Glutamatergic neuron (in vitro differentiated cells): ENCODE data around the gene MSH5. TPM values are rescaled to one million over a fixed set of nuclear protein-coding genes. Genes with fewer than 3 reads are reported as not detected.

ENCODE experiments used
- DNase-seq: peaks from one replicate; pipeline ENCODE4 v3.0.0; 2022
- H3K27ac Mint-ChIP-seq: one replicate; pipeline ENCODE4 v1.8.0; 2020; ENCODE audit warnings: mild to moderate bottlenecking, mixed read lengths, inconsistent platforms; ENCODE audit not compliant: unreplicated experiment
- H3K27me3 Mint-ChIP-seq: one replicate; pipeline ENCODE4 v1.8.0; 2020; ENCODE audit warnings: mild to moderate bottlenecking, moderate library complexity, mixed read lengths, inconsistent platforms; ENCODE audit not compliant: unreplicated experiment
- H3K36me3 Mint-ChIP-seq: one replicate; pipeline ENCODE4 v1.8.0; 2020; ENCODE audit warnings: mild to moderate bottlenecking, mixed read lengths, inconsistent platforms; ENCODE audit not compliant: unreplicated experiment
- H3K4me1 Mint-ChIP-seq: one replicate; pipeline ENCODE4 v1.8.0; 2020; ENCODE audit warnings: mild to moderate bottlenecking, low read depth, mixed read lengths, inconsistent platforms; ENCODE audit not compliant: unreplicated experiment
- H3K4me3 Mint-ChIP-seq: one replicate; pipeline ENCODE4 v1.8.0; 2020; ENCODE audit warnings: mild to moderate bottlenecking, mixed read lengths, inconsistent platforms; ENCODE audit not compliant: unreplicated experiment
- H3K9me3 Mint-ChIP-seq: one replicate; pipeline ENCODE4 v1.8.0; 2020; ENCODE audit warnings: mild to moderate bottlenecking, moderate library complexity, mixed read lengths, inconsistent platforms; ENCODE audit not compliant: unreplicated experiment
- total RNA-seq: library from RNA; stranded (reverse); fragmentation: NEBNext Ultra II Directional; extraction: Animal tissue kit (Norgen Biotek cat#: 25700); gene quantifications from one replicate; pipeline ENCODE4 v1.2.1, GENCODE V29; 2021; ENCODE audit not compliant: unreplicated experiment
- TF ChIP-seq, protein P1 (sequence below): fragments of 200-600 bp; sonication (generic); IDR thresholded peaks from one replicate; pipeline ENCODE4 v1.5.0; 2021; ENCODE audit not compliant: partially characterized antibody, unreplicated experiment

The MSH5 gene
- total RNA-seq, 1 donor from 2014 or later = 25.7 TPM

DNA sequence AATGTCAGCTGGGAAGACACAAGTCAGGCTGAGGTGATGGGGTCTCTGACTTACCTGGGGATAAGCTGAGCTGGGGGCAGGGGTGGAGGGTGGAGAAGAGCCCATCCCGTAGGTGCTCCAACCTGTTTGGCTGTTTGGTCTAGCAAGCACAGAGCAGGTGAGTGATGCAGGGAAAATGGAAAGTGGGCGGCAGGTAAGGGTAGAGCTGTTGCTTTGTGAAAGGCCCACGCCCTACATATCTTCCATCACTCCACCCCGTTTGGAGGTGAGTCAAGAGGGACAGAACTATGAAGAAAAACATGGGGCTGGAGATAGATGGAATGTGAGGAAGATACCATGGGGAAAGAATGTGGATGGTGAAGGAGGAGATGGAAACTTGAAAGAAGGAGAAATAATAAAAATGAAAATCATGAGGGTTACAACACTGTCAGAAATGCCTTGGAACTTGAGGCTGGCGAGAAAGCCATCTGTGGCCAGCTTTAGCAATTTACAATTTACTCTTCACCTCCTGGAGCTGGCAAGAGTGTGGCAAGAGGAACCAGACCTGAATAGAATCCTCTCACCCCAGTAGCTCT is 19.5 kb upstream of the MSH5 start:
- Mint-ChIP-seq H3K27ac (no peak overlapping the region), H3K4me1 (no peaks in the 10 kb centered on the region), H3K27me3 (peaks cover 9% of the 10 kb centered on the region), H3K4me3 (peak overlapping the region; percentile 23), H3K9me3 (peaks cover 7% of the 10 kb centered on the region), H3K36me3 (no peaks in the 10 kb centered on the region)
- TF ChIP-seq, protein P1, sequence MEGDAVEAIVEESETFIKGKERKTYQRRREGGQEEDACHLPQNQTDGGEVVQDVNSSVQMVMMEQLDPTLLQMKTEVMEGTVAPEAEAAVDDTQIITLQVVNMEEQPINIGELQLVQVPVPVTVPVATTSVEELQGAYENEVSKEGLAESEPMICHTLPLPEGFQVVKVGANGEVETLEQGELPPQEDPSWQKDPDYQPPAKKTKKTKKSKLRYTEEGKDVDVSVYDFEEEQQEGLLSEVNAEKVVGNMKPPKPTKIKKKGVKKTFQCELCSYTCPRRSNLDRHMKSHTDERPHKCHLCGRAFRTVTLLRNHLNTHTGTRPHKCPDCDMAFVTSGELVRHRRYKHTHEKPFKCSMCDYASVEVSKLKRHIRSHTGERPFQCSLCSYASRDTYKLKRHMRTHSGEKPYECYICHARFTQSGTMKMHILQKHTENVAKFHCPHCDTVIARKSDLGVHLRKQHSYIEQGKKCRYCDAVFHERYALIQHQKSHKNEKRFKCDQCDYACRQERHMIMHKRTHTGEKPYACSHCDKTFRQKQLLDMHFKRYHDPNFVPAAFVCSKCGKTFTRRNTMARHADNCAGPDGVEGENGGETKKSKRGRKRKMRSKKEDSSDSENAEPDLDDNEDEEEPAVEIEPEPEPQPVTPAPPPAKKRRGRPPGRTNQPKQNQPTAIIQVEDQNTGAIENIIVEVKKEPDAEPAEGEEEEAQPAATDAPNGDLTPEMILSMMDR = no peak
- no peak for DNase-seq

DNA sequence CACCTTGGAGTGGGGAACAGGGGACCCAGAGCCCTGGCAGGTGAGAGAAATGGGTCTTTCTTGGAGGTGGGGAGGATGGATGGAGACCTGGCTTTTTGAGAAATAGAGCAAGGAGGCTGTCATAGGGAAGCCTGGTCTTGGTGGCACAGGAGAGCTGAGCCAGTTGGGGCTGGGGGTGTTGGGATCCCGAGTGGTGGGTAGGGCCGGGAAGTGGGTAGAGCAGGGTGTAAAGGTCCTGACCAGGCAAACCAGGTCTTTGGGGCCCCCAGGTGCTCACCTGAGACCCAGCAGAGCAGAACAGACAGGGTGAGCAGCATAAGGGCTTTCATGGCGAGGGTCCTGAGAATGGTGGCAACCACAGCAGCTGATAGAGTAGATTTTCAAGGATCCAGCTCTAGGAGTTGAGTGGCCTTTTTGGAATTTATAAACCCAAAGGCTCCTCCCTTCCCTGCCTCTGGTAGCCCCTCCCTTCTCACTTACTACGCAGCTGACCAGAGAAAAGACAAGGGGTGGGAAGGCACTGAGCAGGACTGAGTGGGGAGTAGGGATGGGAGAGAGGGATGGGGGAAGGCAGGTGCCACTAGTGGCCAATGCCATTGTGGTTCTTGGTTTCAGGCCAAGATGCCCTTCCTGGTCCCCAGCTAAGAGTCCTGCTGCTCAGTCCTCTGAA is 18.3 kb upstream of the MSH5 start, which contains the start of gene LY6G6C:
Gene LY6G6C, minus strand, starts transcription at position 396 of the 670 bp plus-strand sequence. Its CDS starts 67 bp downstream, at position 329.
- no peak within 1 kb of the TSS for H3K27ac Mint-ChIP-seq
- peaks cover 10% of the 10 kb centered on the region for H3K36me3 Mint-ChIP-seq
- no peak for DNase-seq
- peaks cover 11% of the 10 kb centered on the region for H3K9me3 Mint-ChIP-seq
- TF ChIP-seq, protein P1 = no peak
- no peaks in the 10 kb centered on the region for H3K4me1 Mint-ChIP-seq
- H3K4me3 Mint-ChIP-seq = no peak within 1 kb of the TSS
- H3K27me3 Mint-ChIP-seq = peaks cover 14% of the 10 kb centered on the region

DNA sequence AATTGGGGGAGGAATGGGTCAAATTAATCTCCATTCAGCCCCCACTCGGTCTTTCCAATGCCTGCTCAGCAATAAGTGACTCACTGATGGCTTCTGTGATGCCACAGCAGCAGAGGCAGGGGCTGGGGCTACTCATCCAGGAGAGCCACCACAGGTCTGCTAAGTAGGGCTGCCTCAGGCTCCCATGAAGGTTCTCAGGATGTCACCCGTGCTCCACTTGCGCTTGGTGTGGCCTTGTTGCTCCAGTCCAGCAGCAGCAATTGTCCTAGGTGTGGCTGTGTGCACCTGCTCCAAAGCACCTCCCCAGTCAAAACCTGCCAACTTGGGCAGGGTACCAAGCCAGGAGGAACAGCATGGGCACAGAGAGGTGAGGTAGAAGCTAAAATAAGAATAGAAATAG is 17.6 kb upstream of the MSH5 start:
- Mint-ChIP-seq H3K4me1 (no peaks in the 10 kb centered on the region), H3K36me3 (peaks cover 14% of the 10 kb centered on the region), H3K27ac (no peak overlapping the region), H3K4me3 (no peak overlapping the region), H3K27me3 (peaks cover 14% of the 10 kb centered on the region), H3K9me3 (peaks cover 14% of the 10 kb centered on the region)
- TF ChIP-seq, protein P1 = no peak
- no peak for DNase-seq

DNA sequence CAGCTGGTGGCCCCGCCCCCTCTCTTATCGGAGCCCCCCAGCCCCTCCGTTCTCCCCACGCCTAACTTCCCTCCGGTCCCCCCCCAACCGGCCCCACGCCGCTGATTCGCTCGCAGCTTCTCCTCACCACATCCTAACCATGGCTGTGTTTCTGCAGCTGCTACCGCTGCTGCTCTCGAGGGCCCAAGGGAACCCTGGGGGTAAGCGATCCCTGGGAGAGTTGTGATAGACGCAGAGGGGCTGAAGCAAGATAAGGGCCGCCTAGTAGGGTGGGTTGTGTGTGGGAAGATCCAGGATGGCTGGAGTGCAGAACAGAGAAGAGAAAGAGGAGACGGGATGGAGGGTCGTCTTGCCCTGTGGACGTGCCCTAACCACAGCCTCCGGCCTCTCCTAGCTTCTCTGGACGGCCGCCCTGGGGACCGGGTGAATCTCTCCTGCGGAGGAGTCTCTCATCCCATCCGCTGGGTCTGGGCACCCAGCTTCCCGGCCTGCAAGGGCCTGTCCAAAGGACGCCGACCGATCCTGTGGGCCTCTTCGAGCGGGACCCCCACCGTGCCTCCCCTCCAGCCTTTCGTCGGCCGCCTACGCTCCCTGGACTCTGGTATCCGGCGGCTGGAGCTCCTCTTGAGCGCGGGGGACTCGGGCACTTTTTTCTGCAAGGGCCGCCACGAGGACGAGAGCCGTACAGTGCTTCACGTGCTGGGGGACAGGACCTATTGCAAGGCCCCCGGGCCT is 16.4 kb upstream of the MSH5 start, which contains the start of gene MPIG6B:
Gene MPIG6B, plus strand, starts transcription at position 129 of the 735 bp plus-strand sequence. Its CDS starts 11 bp downstream, at position 140.
- Mint-ChIP-seq H3K27me3 (peaks cover 17% of the 10 kb centered on the region), H3K36me3 (peaks cover 14% of the 10 kb centered on the region), H3K4me3 (no peak within 1 kb of the TSS), H3K9me3 (peaks cover 14% of the 10 kb centered on the region), H3K27ac (no peak within 1 kb of the TSS), H3K4me1 (no peaks in the 10 kb centered on the region)
- TF ChIP-seq, protein P1 = no peak
- DNase-seq = no peak
